ENCODE results near the gene CCDC107. TPM values are rescaled to one million over a fixed set of nuclear protein-coding genes. Genes with fewer than 3 reads are reported as not detected.

Gene CCDC107
- total RNA-seq, 1 experiment from 2014 or later = 12.0 TPM

- Histone ChIP-seq H4K20me1 (ENCODE audit: control insufficient read depth, insufficient read depth, insufficient read length) (no peaks in the 10 kb centered on the region), H3K23ac (ENCODE audit: insufficient read length, low read depth, low read length) (no peak overlapping the region), H4K91ac (ENCODE audit: insufficient read length, low read depth, low read length) (no peak overlapping the region), H3K4me1 (ENCODE audit: insufficient read depth, low read length) (peaks cover 3% of the 10 kb centered on the region; the same call in 1 of the 2 replicates), H3K27ac (ENCODE audit: insufficient read length, low read depth, low read length) (no peak overlapping the region), H3K4ac (ENCODE audit: low read depth, low read length) (no peak overlapping the region), H3T11ph (ENCODE audit: low read length) (no peak overlapping the region), H3K9ac (ENCODE audit: extremely low read depth, insufficient read length, low read length) (no peak overlapping the region), H3K79me1 (ENCODE audit: insufficient read depth, low read depth, low read length, poor library complexity, severe bottlenecking) (no peaks in the 10 kb centered on the region), H4K5ac (ENCODE audit: insufficient read length, low read depth, low read length) (no peak overlapping the region), H3K18ac (ENCODE audit: insufficient read length, low read depth, low read length) (no peak overlapping the region), H2AFZ (ENCODE audit: low read length) (no peak overlapping the region), H3K79me2 (ENCODE audit: insufficient read depth, low read length) (no peaks in the 10 kb centered on the region), H3K4me2 (ENCODE audit: insufficient read depth, insufficient read length, low read length) (no peak overlapping the region), H3K23me2 (ENCODE audit: insufficient read length, low read depth, low read length, poor library complexity, severe bottlenecking) (peaks cover 11% of the 10 kb centered on the region), H3K9me3 (ENCODE audit: control insufficient read depth, low read depth, low read length) (no peaks in the 10 kb centered on the region), H3K14ac (ENCODE audit: insufficient read depth, low read length) (no peak overlapping the region), H2BK20ac (ENCODE audit: low read depth, low read length, poor library complexity, severe bottlenecking) (no peak overlapping the region), H3K27me3 (ENCODE audit: insufficient read depth, low read length) (no peaks in the 10 kb centered on the region), H4K8ac (replicated peaks; ENCODE audit: insufficient read length, low read depth, low read length) (no peak overlapping the region), H3K56ac (ENCODE audit: insufficient read length, low read depth, low read length) (no peak overlapping the region), H2BK120ac (ENCODE audit: low read depth, low read length, poor library complexity, severe bottlenecking) (no peak overlapping the region), H2BK15ac (ENCODE audit: low read depth, low read length) (no peak overlapping the region), H2BK5ac (ENCODE audit: insufficient read length, low read length) (no peak overlapping the region), H2BK12ac (ENCODE audit: insufficient read length, low read depth, low read length) (no peak overlapping the region), H2AK5ac (ENCODE audit: insufficient read length, low read length) (no peak overlapping the region)
- DNase-seq = no peak
- peaks cover 2 to 3% of the 10 kb centered on the region in 2 experiments; a peak in 3 of 5 replicates for H3K9me3 Mint-ChIP-seq
- H3K27me3 Mint-ChIP-seq (ENCODE audit: low read depth) = peaks cover 18% of the 10 kb centered on the region
- peaks cover 18 to 20% of the 10 kb centered on the region in 2 experiments for H3K4me1 Mint-ChIP-seq
- peaks cover 16 to 22% (median 20%) of the 10 kb centered on the region in 3 experiments for H3K36me3 Mint-ChIP-seq (ENCODE audit: insufficient read depth in 1 of 3, low read depth in 3 of 3)
- no peak for TF ChIP-seq CTCF (conservative IDR thresholded peaks at IDR 0.05)
- H3K4me3 Mint-ChIP-seq = peak overlapping the region; percentile 21 to 85; a peak in 3 of 5 replicates
- WGBS (ENCODE audit: extremely low coverage, insufficient read length, low lambda C conversion rate) = no CpG with 5 or more reads among the region's 17 CpGs
- no peak overlapping the region for H3K27ac Mint-ChIP-seq
These were observed 1.7 kb upstream of the CCDC107 start for GRCh38 chr9:35656348-35656747.

All from H9 (cell line).